Fibroblast of villous mesenchyme (primary cell): ENCODE results near the gene NPIPB6. TPM values are rescaled to one million over a fixed set of nuclear protein-coding genes. Genes with fewer than 3 reads are reported as not detected.
A peak's percentile ranks its signal among the peaks of the same experiment; 100 is the strongest.

Experiments used
- DNase-seq: peaks from one replicate; pipeline ENCODE4 v3.0.0-alpha.2; 2010; ENCODE audit warnings: low read depth
- H3K4me3 ChIP-seq: 2 replicates; pipeline ENCODE4 v1.5.1; 2011; ENCODE audit warnings: low read depth, mild to moderate bottlenecking, low read length
- CTCF ChIP-seq: IDR thresholded peaks from 2 replicates; pipeline ENCODE4 v1.5.1; 2012; ENCODE audit warnings: low read depth, mild to moderate bottlenecking, low read length; ENCODE audit not compliant: insufficient read depth
- small RNA-seq: library from RNA; depleted of rRNA; stranded (forward); fragments of <200 nt; gene quantifications from one replicate; pipeline ENCODE3, GENCODE V24; 2012
- total RNA-seq: library from RNA; depleted of rRNA; stranded (reverse); fragments of >200 nt; gene quantifications from 2 replicates; pipeline ENCODE4 v1.2.3, GENCODE V29; 2012

Gene NPIPB6
- total RNA-seq, 1 donor = not detected

GRCh38 chr16:28297308-28297707 lies 66.0 kb downstream of the NPIPB6 start:
- no peak for TF ChIP-seq CTCF
- H3K4me3 ChIP-seq = no peak overlapping the region
- DNase-seq = no peak

- H3K4me3 ChIP-seq = no peak overlapping the region
- no peak for TF ChIP-seq CTCF
- no peak for DNase-seq
Measured at GRCh38 chr16:28295276-28295675, 68.0 kb downstream of the NPIPB6 start.

GRCh38 chr16:28294201-28294600 lies 69.1 kb downstream of the NPIPB6 start:
- no peak for DNase-seq
- no peak overlapping the region for H3K4me3 ChIP-seq
- TF ChIP-seq CTCF = no peak

GRCh38 chr16:28293601-28293960 lies 69.7 kb downstream of the NPIPB6 start:
- no peak overlapping the region for H3K4me3 ChIP-seq
- no peak for TF ChIP-seq CTCF
- no peak for DNase-seq

- no peak for DNase-seq
- H3K4me3 ChIP-seq = peak overlapping the region; percentile 48
- no peak for TF ChIP-seq CTCF
Measured at GRCh38 chr16:28292731-28293600, 70.3 kb downstream of the NPIPB6 start.

Small RNA genes lying within 50 kb of the gene (small RNA-seq; reads per million reads assigned to genes)
- not detected for gene AC138904.2
- not detected for gene MIR6862-1

Other genes with a start within 250 kb of the NPIPB6 start
- 105 and 111 TPM in 2 replicates for gene XPO6, start 151.5 kb downstream of the NPIPB6 start, total RNA-seq
- under 0.01 TPM in 1 of 2 replicates, not detected in the other for gene SBK1, start 71.0 kb downstream of the NPIPB6 start, total RNA-seq
- gene EIF3CL, start 40.3 kb upstream of the NPIPB6 start, total RNA-seq = 50.5 and 75.7 TPM in 2 replicates
- not detected in 2 replicates for gene NPIPB7, start 108.8 kb upstream of the NPIPB6 start, total RNA-seq
- gene CLN3, start 128.6 kb upstream of the NPIPB6 start, total RNA-seq = 17.1 and 19.0 TPM in 2 replicates
- gene APOBR, start 131.1 kb upstream of the NPIPB6 start, total RNA-seq = not detected in 2 replicates
- not detected in 2 replicates for gene IL27, start 143.3 kb upstream of the NPIPB6 start, total RNA-seq
- gene NUPR1, start 175.5 kb upstream of the NPIPB6 start, total RNA-seq = 8.2 and 27.7 TPM in 2 replicates
- 10.0 and 11.2 TPM in 2 replicates for gene SGF29, start 190.4 kb upstream of the NPIPB6 start, total RNA-seq
- gene SULT1A2, start 233.5 kb upstream of the NPIPB6 start, total RNA-seq = under 0.01 TPM in 1 of 2 replicates, not detected in the other
- under 0.01 and 1.6 TPM in 2 replicates for gene SULT1A1, start 246.5 kb upstream of the NPIPB6 start, total RNA-seq